ENCODE measurements around the gene ANTXRL. TPM values are rescaled to one million over a fixed set of nuclear protein-coding genes. Genes with fewer than 3 reads are reported as not detected.
A peak's percentile ranks its signal among the peaks of the same experiment; 100 is the strongest.
"Not testable (repeated sequence)": the region's sequence is repeated elsewhere in the genome, so short reads cannot be mapped to it uniquely, and the experiment has no call there.

Gene ANTXRL
- total RNA-seq, 1 experiment from 2014 or later = not detected

DNA sequence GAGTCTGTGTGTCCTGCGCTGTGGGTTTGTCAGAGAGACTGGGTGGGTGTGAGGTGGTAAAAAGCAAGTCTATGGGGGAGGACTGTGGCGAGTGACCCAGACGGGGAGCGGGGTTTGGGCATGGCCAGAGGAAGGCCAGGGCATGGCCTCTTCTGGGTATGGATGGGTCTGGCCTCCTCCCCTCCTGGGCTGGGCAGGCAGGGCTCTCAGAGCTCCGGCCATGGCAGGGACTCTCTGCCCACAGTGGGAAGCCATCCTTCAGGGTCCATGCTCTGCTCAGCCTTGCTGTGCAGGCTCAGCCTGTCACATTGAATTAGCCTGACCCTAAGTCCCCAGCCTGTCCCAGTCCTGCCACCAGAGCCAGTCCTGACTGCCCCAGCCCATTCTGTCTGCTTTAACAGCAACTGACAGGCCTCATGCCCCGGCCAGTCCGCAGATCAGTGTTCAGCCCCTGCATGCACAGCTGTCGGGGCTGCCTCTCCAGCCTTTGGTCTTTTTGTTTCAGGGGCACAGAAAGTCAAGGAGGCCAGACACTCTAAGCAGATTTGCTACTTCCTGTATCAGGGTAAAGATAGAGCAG, 7.9 kb downstream of the ANTXRL start:
- Histone ChIP-seq H3K36me3 (ENCODE audit: control insufficient read depth, insufficient read depth, low read length) (no peaks in the 10 kb centered on the region), H3K27ac (ENCODE audit: low read length) (no peak overlapping the region), H3K4me1 (ENCODE audit: control insufficient read depth, insufficient read depth, low read length) (peaks cover 4% of the 10 kb centered on the region; the same call in 1 of the 2 replicates), H3K9me3 (ENCODE audit: control insufficient read depth, insufficient read depth, low read depth, low read length) (no peaks in the 10 kb centered on the region), H3K4me3 (ENCODE audit: low read depth in 2 of 2, low read length in 2 of 2) (no peak overlapping the region), H3K27me3 (ENCODE audit: control insufficient read depth, insufficient read depth, low read length) (no peaks in the 10 kb centered on the region)
- DNase-seq (ENCODE audit: low read depth, low spot score) = no peak
- ChIA-PET CTCF (no interaction called here), POLR2A (no interaction called here)
- no peak for TF ChIP-seq TCF7L2 (IDR thresholded peaks at IDR 0.05; ENCODE audit: low read depth, low read length)
- TF ChIP-seq, protein P1, sequence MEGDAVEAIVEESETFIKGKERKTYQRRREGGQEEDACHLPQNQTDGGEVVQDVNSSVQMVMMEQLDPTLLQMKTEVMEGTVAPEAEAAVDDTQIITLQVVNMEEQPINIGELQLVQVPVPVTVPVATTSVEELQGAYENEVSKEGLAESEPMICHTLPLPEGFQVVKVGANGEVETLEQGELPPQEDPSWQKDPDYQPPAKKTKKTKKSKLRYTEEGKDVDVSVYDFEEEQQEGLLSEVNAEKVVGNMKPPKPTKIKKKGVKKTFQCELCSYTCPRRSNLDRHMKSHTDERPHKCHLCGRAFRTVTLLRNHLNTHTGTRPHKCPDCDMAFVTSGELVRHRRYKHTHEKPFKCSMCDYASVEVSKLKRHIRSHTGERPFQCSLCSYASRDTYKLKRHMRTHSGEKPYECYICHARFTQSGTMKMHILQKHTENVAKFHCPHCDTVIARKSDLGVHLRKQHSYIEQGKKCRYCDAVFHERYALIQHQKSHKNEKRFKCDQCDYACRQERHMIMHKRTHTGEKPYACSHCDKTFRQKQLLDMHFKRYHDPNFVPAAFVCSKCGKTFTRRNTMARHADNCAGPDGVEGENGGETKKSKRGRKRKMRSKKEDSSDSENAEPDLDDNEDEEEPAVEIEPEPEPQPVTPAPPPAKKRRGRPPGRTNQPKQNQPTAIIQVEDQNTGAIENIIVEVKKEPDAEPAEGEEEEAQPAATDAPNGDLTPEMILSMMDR (IDR thresholded peaks at IDR 0.05) = no peak
- no peak for TF ChIP-seq SIN3A (IDR thresholded peaks at IDR 0.05; ENCODE audit: borderline replicate concordance, insufficient read depth, low read depth, low read length)
- TF ChIP-seq, protein P2, sequence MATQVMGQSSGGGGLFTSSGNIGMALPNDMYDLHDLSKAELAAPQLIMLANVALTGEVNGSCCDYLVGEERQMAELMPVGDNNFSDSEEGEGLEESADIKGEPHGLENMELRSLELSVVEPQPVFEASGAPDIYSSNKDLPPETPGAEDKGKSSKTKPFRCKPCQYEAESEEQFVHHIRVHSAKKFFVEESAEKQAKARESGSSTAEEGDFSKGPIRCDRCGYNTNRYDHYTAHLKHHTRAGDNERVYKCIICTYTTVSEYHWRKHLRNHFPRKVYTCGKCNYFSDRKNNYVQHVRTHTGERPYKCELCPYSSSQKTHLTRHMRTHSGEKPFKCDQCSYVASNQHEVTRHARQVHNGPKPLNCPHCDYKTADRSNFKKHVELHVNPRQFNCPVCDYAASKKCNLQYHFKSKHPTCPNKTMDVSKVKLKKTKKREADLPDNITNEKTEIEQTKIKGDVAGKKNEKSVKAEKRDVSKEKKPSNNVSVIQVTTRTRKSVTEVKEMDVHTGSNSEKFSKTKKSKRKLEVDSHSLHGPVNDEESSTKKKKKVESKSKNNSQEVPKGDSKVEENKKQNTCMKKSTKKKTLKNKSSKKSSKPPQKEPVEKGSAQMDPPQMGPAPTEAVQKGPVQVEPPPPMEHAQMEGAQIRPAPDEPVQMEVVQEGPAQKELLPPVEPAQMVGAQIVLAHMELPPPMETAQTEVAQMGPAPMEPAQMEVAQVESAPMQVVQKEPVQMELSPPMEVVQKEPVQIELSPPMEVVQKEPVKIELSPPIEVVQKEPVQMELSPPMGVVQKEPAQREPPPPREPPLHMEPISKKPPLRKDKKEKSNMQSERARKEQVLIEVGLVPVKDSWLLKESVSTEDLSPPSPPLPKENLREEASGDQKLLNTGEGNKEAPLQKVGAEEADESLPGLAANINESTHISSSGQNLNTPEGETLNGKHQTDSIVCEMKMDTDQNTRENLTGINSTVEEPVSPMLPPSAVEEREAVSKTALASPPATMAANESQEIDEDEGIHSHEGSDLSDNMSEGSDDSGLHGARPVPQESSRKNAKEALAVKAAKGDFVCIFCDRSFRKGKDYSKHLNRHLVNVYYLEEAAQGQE (IDR thresholded peaks at IDR 0.05; ENCODE audit: insufficient read depth in 1 of 2, low read depth in 2 of 2, low read length in 1 of 2) = no peak
- no peak for TF ChIP-seq POLR2AphosphoS5 (IDR thresholded peaks at IDR 0.05; ENCODE audit: low read depth, low read length)
- in situ Hi-C loops (cut with HindIII; ENCODE audit: low pct_unique_long_range_greater_than_20kb, low sequenced_read_pairs) (no loop called here), intact Hi-C loops (cut with micrococcal nuclease; ENCODE audit: unreplicated experiment) (no loop called here)
- BruUV-seq (replicated peaks) = no TSS peak
- ATAC-seq = peak; percentile 6; the same call in 1 of the 2 replicates

DNA sequence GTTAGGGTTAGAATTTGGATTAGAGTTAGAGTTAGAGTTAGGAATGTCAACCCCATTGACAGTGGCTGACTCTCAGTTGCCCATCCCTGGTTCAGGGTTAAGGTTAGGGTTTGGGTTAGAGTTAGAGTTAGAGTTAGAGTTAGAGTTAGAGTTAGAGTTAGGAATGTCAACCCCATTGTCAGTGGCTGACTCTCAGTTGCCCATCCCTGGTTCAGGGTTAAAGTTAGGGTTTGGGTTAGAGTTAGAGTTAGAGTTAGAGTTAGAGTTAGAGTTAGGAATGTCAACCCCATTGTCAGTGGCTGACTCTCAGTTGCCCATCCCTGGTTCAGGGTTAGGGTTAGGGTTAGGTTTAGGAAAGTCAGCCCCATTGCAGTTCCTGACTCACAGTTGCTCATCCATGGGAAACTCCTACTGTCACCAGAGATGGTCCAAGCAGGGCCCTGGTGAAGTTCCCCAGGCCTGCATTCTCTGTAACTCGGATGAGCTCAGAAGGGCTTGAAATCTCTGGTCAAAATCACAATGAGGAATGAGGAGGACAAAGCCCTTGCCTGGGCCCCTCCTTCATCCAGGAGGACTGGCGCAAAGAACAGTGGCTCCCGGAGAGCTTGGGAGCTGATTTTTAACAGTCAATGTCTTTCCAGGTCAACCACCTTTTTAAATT, 8.7 kb downstream of the ANTXRL start:
- H3K36me3 ChIP-seq (ENCODE audit: control insufficient read depth, insufficient read depth, low read length); ATAC-seq; CTCF ChIA-PET; DNase-seq (ENCODE audit: low read depth, low spot score); in situ Hi-C loops (cut with HindIII; ENCODE audit: low pct_unique_long_range_greater_than_20kb, low sequenced_read_pairs); H3K4me1 ChIP-seq (ENCODE audit: control insufficient read depth, insufficient read depth, low read length); BruUV-seq (replicated peaks); POLR2A ChIA-PET; H3K9me3 ChIP-seq (ENCODE audit: control insufficient read depth, insufficient read depth, low read depth, low read length); H3K4me3 ChIP-seq (ENCODE audit: low read depth in 2 of 2, low read length in 2 of 2); intact Hi-C loops (cut with micrococcal nuclease; ENCODE audit: unreplicated experiment); H3K27me3 ChIP-seq (ENCODE audit: control insufficient read depth, insufficient read depth, low read length); H3K27ac ChIP-seq (ENCODE audit: low read length): not testable (repeated sequence)

- CTCF ChIA-PET = not testable (repeated sequence)
Measured at GRCh38 chr10:46296086-46296485, 9.3 kb downstream of the ANTXRL start.

More at GRCh38 chr10:46296086-46296485, 9.3 kb downstream of the ANTXRL start:
- DNase-seq (ENCODE audit: low read depth, low spot score); H3K27ac ChIP-seq (ENCODE audit: low read length); intact Hi-C loops (cut with micrococcal nuclease; ENCODE audit: unreplicated experiment); ATAC-seq; H3K9me3 ChIP-seq (ENCODE audit: control insufficient read depth, insufficient read depth, low read depth, low read length); BruUV-seq (replicated peaks); H3K27me3 ChIP-seq (ENCODE audit: control insufficient read depth, insufficient read depth, low read length); POLR2A ChIA-PET; H3K36me3 ChIP-seq (ENCODE audit: control insufficient read depth, insufficient read depth, low read length); H3K4me3 ChIP-seq (ENCODE audit: low read depth in 2 of 2, low read length in 2 of 2); H3K4me1 ChIP-seq (ENCODE audit: control insufficient read depth, insufficient read depth, low read length); in situ Hi-C loops (cut with HindIII; ENCODE audit: low pct_unique_long_range_greater_than_20kb, low sequenced_read_pairs): not testable (repeated sequence)
